Heart right ventricle (tissue), 16 donors: ENCODE data around the gene SPNS1. TPM values are rescaled to one million over a fixed set of nuclear protein-coding genes. Genes with fewer than 3 reads are reported as not detected.
"Not testable (repeated sequence)": the region's sequence is repeated elsewhere in the genome, so short reads cannot be mapped to it uniquely, and the experiment has no call there.

ENCODE experiments used
- ATAC-seq, 8 donors: fragments of 200-7000 bp; cut with Tn5 transposase; one replicate each; pipeline ENCODE4 v1.9.1; 2020; ENCODE audit warnings: mild to moderate bottlenecking in 8 of 8, moderate library complexity in 8 of 8, moderate number of reproducible peaks in 1 of 8
- DNase-seq, 2 donors: peaks; one replicate each; pipeline ENCODE4 v3.0.0-alpha.2; 2020
- H3K27ac ChIP-seq, 10 donors: fragments of 200-600 bp; sonication (generic) in 2 of 10; one replicate each; pipeline versions ENCODE4 v1.5.0 to v1.8.0; 2020 to 2022; ENCODE audit warnings: mild to moderate bottlenecking in 3 of 10
- H3K27me3 ChIP-seq, 7 donors: fragments of 200-600 bp; one replicate each; pipeline ENCODE4 v1.8.0; 2021 to 2022; ENCODE audit warnings: mild to moderate bottlenecking in 2 of 7
- H3K36me3 ChIP-seq, 9 donors: fragments of 200-600 bp; sonication (generic) in 1 of 9; one replicate each; pipeline versions ENCODE4 v1.5.0 to v1.8.0; 2020 to 2022; ENCODE audit warnings: mild to moderate bottlenecking in 2 of 9
- H3K4me1 ChIP-seq, 9 donors: fragments of 200-600 bp; sonication (generic) in 1 of 9; one replicate each; pipeline versions ENCODE4 v1.5.0 to v1.8.0; 2020 to 2022; ENCODE audit warnings: mild to moderate bottlenecking in 4 of 9
- H3K4me3 ChIP-seq, 10 donors: fragments of 200-600 bp; sonication (generic) in 2 of 10; one replicate each; pipeline versions ENCODE4 v1.5.0 to v1.8.0; 2020 to 2022; ENCODE audit warnings: mild to moderate bottlenecking in 7 of 10, moderate library complexity in 2 of 10
- H3K9me3 ChIP-seq, 11 donors: fragments of 200-600 bp in 10 of 11; sonication (generic) in 2 of 11; one replicate each; pipeline versions ENCODE4 v1.5.0 to v1.8.0; 2013 to 2022; ENCODE audit warnings: mild to moderate bottlenecking in 2 of 11, control low read depth in 1 of 11, moderate library complexity in 1 of 11
- WGBS, 2 donors: extraction: QIAGEN DNeasy Blood & Tissue Kit; methylation state at CpG; one replicate each; pipeline ENCODE4 v1.1.7; 2013; ENCODE audit warnings: inconsistent platforms in 1 of 2; 5-methylcytosine and 5-hydroxymethylcytosine counted together
- intact Hi-C, 10 donors: fragments of 100-400 bp; cut with DNase I; formaldehyde crosslinking; loops; one replicate each; pipeline versions ENCODE4 v1.11.1 to v1.14.2; 2022
- long read RNA-seq, 3 donors: library from polyadenylated mRNA; unstranded; transcript quantifications; one replicate each; pipeline ENCODE4 v2.0.0, GENCODE V29; 2020 to 2021
- polyA plus RNA-seq, 2 donors: library from polyadenylated mRNA; stranded (reverse); fragments of 200-250 nt; gene quantifications; one replicate each; pipeline ENCODE4 v1.2.3, GENCODE V29; 2013
- total RNA-seq, 10 donors: library from RNA; stranded (reverse); fragmentation: NEBNext Ultra II Directional in 3 of 10; extraction: Animal tissue kit (Norgen Biotek cat#: 25700) in 3 of 10; gene quantifications; one replicate each; pipeline versions ENCODE4 v1.2.1 to v1.2.4, GENCODE V29; 2021 to 2023
- TF ChIP-seq, protein P1 (sequence below), 9 donors: fragments of 200-600 bp; sonication (generic) in 2 of 9; IDR thresholded peaks; one replicate each; pipeline versions ENCODE4 v1.5.0 to v1.8.0; 2021 to 2022; ENCODE audit warnings: antibody characterized with exemption in 9 of 9, mild to moderate bottlenecking in 5 of 9, moderate library complexity in 1 of 9
- donor health status: Arrhythmogenic right ventricular cardiomyopathy.
- donor health status: ischemic (EF 13 %, LVEDD 7.1; RV severe dilation, severe dysfunction).
- donor health status: healthy with polysubstance abuse.
- donor health status: DM: no; HTN: yes; CAD: no.
- donor health status: DM: no; HTN: no; CAD: no.
- donor health status: ischemic (EF 25% LVEDD 6.9; RV normal size, moderate dysfunction).
- donor health status: ischemic (EF 25% LVEDD 5.7; RV mildly dilated, moderate dysfunction).
- donor health status: healthy.
- donor health status: DM: yes; HTN: yes; CAD: no.
- donor health status: Ischemic cardiomyopathy.
- donor health status: ischemic (EF 35%, LVEDD 5.7; RV mildly dilated, moderate dysfunction).
- donor health status: nonischemic (EF 11% LVEDD 7.7; RV severe dilation, severe dysfunction).
- donor health status: DM: yes; HTN: yes; CAD: no.
- donor health status: PGD.
- donor health status: ischemic (EF 29% LVEDD 5.4; RV normal size, mild dysfunction).
- donor health status: nonischemic (EF 23%, LVEDD 6.1; RV moderate dilation, normal function).

SPNS1 gene, protein sequence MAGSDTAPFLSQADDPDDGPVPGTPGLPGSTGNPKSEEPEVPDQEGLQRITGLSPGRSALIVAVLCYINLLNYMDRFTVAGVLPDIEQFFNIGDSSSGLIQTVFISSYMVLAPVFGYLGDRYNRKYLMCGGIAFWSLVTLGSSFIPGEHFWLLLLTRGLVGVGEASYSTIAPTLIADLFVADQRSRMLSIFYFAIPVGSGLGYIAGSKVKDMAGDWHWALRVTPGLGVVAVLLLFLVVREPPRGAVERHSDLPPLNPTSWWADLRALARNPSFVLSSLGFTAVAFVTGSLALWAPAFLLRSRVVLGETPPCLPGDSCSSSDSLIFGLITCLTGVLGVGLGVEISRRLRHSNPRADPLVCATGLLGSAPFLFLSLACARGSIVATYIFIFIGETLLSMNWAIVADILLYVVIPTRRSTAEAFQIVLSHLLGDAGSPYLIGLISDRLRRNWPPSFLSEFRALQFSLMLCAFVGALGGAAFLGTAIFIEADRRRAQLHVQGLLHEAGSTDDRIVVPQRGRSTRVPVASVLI
- total RNA-seq (10 to 100 TPM; 12.9 to 23.3 (median 17.2) TPM), polyA plus RNA-seq (10 to 100 TPM; 42.5 to 44.5 TPM)
- long read RNA-seq, donor 1, transcript SPNS1-201 (12 exons, 2,208 nt), result major isoform, 11 of 28 reads
- long read RNA-seq, donor 1, partial matches to known transcripts, result 12 of 28 reads
- long read RNA-seq, donor 1, other reads (novel, unspliced or antisense), result 4 of 28 reads
- long read RNA-seq, donor 2, transcript SPNS1-201 (12 exons, 2,208 nt), result major isoform, 17 of 28 reads
- long read RNA-seq, donor 2, partial matches to known transcripts, result 7 of 28 reads
- long read RNA-seq, donor 2, other reads (novel, unspliced or antisense), result 2 of 28 reads
- long read RNA-seq, donor 3, transcript SPNS1-201 (12 exons, 2,208 nt), result major isoform, 45 of 100 reads
- long read RNA-seq, donor 3, partial matches to known transcripts, result 40 of 100 reads
- long read RNA-seq, donor 3, other reads (novel, unspliced or antisense), result 12 of 100 reads

DNA sequence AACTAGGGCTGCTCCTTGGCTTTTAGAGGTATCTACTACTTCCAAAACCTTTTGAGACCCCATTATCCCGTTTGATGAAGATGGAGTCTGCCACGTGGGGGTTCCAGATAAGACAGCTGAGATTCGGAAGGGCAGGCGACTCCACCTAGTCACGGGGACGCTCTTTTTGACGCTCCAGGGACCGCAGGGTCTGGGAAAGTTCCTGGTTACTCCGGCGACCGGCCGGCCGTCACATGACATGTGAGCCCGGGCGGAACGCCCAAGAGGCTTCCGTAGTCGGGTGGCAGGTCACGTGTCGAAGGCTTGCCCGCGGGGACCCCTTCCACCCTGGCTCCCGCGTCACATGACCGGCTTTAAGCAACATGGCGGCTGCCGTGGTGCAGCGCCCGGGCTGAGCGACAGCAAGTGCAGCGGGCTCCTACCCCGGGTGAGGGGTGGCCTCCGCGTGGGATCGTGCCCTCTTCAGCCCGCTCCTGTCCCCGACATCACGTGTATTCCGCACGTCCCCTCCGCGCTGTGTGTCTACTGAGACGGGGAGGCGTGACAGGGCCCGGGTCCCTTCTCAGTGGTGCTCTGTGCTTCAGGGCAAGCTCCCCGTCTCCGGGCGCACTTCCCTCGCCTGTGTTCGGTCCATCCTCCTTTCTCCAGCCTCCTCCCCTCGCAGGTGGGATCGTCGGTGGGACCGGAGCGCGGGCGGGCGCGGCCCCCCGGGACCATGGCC lies at the start of gene SPNS1:
Gene SPNS1, plus strand, starts transcription at position 342 of the 721 bp plus-strand sequence. Its CDS starts 374 bp downstream, at position 716.
- Histone ChIP-seq H3K27ac (peak within 1 kb of the TSS in 9 of 10 donors; percentile 62 to 89 (median 78)), H3K4me3 (peak within 1 kb of the TSS; percentile 59 to 98 (median 88)), H3K4me1 (peaks cover 7 to 26% (median 19%) of the 10 kb centered on the region in 9 donors), H3K36me3 (peaks cover 0 to 33% (median 5%) of the 10 kb centered on the region in 9 donors), H3K9me3 (no peaks in the 10 kb centered on the region), H3K27me3 (no peaks in the 10 kb centered on the region)
- intact Hi-C loops, result loop anchor here in 1 of 10 donors (10.0 kb wide), 1 partner anchor 280 kb away; no protein-coding TSS in a partner anchor
- DNase-seq, result peak; percentile 97
- peak; percentile 95 to 99 (median 98) for ATAC-seq
- 0% methylated on average over 58 to 60 of the region's 60 CpGs for WGBS, 2 donors
- TF ChIP-seq, protein P1, sequence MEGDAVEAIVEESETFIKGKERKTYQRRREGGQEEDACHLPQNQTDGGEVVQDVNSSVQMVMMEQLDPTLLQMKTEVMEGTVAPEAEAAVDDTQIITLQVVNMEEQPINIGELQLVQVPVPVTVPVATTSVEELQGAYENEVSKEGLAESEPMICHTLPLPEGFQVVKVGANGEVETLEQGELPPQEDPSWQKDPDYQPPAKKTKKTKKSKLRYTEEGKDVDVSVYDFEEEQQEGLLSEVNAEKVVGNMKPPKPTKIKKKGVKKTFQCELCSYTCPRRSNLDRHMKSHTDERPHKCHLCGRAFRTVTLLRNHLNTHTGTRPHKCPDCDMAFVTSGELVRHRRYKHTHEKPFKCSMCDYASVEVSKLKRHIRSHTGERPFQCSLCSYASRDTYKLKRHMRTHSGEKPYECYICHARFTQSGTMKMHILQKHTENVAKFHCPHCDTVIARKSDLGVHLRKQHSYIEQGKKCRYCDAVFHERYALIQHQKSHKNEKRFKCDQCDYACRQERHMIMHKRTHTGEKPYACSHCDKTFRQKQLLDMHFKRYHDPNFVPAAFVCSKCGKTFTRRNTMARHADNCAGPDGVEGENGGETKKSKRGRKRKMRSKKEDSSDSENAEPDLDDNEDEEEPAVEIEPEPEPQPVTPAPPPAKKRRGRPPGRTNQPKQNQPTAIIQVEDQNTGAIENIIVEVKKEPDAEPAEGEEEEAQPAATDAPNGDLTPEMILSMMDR (IDR thresholded peaks at IDR 0.05), result no peak

DNA sequence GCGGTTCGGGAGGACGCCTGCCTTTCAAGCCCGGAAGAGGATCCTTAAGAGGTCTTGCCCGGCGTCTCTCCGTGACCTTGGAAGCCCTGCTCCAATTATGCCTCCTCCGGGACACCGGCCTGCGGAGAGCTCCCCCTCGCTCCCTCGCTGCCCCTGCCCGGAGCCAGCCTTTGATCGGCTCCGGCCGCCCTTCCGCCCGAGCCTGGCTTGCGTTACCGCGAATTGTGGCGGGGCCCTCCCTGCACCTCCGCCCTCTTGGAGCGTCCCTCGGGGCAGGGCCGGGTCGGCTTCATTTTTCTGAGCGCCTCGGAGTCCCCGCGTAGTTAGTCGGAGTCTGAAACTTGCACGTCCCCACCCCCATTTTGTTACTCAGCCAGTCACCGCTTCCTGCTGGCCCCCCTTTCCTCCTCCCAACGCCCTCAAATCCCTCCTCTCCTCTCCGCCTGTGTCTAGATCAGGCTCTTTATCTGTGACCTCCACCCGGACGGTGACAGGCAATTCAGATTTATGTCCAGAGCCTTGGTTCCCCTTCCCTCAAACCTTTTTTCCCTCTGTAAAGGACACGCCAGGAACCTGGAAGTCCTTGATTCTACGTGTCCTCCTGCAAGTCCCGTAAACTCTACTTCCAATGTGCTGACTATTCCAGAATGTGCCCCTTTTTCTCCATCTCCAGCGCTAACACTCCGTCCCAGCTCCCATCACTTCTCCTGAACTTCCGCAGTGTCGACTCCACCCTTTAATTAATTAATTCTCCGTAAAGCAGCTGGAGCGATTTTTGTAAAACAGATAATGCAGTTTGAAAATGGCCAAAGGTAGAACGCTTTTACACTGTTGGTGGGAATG lies 49.0 kb upstream of the SPNS1 start:
- intact Hi-C loops, result loop anchor here in 7 of 10 donors (1.0 to 10.0 kb wide), 9 partner anchors 20 to 441 kb away; partner anchors contain the start of genes SH2B1 (in 4 of the 7), ATP2A1 (in 2 of the 7), ATXN2L (in 2 of the 7) and NFATC2IP (in 2 of the 7)
- Histone ChIP-seq H3K36me3 (peaks cover 0 to 24% (median 6%) of the 10 kb centered on the region in 9 donors), H3K9me3 (no peaks in the 10 kb centered on the region), H3K4me1 (peaks cover 2 to 20% (median 11%) of the 10 kb centered on the region in 9 donors), H3K27me3 (no peaks in the 10 kb centered on the region), H3K27ac (peak overlapping the region; percentile 89 to 100 (median 99)), H3K4me3 (peak overlapping the region; percentile 42 to 92 (median 86))
- TF ChIP-seq, protein P1 (IDR thresholded peaks at IDR 0.05), result peak in 1 of 9 donors; percentile 13
- WGBS, 2 donors, result 1% methylated on average over 48 of the region's 48 CpGs
- peak; percentile 85 to 88 for DNase-seq
- peak; percentile 77 to 85 (median 80) for ATAC-seq

DNA sequence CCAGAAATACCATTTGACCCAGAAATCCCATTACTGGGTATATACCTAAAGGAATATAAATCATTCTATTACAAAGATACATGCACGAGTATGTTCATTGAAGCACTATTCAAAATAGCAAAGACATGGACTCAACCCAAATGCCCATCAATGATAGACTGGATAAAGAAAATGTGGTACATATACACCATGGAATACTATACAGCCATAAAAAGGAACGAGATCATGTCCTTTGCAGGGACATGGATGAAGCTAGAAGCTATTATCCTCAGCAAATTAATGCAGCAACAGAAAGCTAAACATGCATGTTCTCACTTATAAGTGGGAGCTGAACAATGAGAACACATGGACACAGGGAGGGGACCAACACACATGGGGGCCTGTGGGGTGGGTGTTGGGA lies 48.3 kb upstream of the SPNS1 start:
- H3K27ac ChIP-seq, result peak overlapping the region in 9 of 10 donors; percentile 97 to 100 (median 99)

More for the DNA sequence above, 48.3 kb upstream of the SPNS1 start:
- Histone ChIP-seq H3K4me1 (peaks cover 2 to 20% (median 11%) of the 10 kb centered on the region in 9 donors), H3K36me3 (peaks cover 0 to 17% (median 3%) of the 10 kb centered on the region in 9 donors), H3K4me3 (peak overlapping the region in 8 of 10 donors; percentile 78 to 92 (median 86))
- intact Hi-C loops, result loop anchor here in 6 of 10 donors (5.0 to 10.0 kb wide), 5 partner anchors 51 to 441 kb away; partner anchors contain the start of genes SH2B1 (in 3 of the 6), ATP2A1 (in 2 of the 6) and ATXN2L (in 2 of the 6)
- not testable (repeated sequence) for DNase-seq, H3K27me3 ChIP-seq, ATAC-seq, H3K9me3 ChIP-seq
- WGBS, 2 donors, result 76% methylated on average over 2 of the region's 2 CpGs
